CD4-positive, alpha-beta T cell treated with Interleukin-10 for 1 hour (primary cell): ENCODE data around the gene BSDC1.

Experiments used
- DNase-seq: peaks from one replicate; pipeline ENCODE4 v3.0.0-alpha.2; 2020

BSDC1 gene

DNA sequence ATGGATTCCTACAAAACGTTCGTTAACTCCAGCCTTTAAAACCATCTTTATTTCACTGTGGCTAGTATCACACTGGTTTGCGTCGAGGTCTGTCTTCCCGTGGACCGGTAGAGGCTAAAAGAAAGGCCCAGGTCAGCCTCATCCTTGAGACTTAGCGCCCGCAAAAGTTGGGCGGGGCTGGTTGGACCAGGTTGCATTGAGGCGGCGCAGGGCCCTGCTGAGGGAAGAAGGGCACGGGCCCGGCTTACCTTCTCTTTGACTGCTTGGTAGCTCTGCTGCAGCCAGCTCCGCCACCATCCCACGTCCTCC is 455 bp downstream of the BSDC1 start:
- DNase-seq, result peak; percentile 47

DNA sequence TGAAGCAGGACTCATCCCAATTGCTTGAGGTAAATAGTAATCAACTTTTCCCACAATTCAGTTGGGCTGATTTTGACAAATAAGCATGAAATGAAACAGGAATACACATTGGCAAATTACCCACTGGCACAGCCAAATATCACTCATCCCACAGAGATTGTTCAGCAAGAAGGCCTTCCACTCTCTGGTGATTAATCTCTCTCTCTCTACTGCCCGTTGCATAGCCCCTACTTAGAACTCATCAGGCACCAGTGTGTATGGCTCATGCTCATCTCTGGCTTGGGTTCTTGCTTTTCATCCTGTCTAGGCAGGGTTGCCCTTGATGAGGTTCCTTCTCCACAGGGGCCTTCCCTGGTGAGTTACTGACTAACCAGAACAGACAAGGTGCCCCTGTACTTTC is 1.1 kb downstream of the BSDC1 start:
- DNase-seq, result no peak

DNA sequence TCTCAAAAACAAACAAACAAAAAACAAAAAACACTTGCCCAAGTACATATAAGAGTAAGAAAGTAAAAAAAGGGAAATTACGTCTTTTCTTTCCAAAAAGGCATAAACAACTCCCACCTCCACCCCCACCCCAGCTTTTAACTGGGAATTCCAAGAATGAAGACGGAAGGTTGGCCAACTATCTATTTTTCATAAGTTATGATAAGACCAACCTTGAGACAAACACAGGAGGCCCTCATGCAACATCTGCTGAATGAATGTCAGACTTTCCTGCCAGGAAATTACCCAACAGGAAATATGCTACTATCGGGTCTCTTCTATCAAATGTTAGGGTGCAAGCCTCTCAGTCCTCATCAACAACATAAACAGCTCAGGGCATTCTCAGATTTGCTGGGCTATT is 1.9 kb downstream of the BSDC1 start:
- DNase-seq, result no peak

DNA sequence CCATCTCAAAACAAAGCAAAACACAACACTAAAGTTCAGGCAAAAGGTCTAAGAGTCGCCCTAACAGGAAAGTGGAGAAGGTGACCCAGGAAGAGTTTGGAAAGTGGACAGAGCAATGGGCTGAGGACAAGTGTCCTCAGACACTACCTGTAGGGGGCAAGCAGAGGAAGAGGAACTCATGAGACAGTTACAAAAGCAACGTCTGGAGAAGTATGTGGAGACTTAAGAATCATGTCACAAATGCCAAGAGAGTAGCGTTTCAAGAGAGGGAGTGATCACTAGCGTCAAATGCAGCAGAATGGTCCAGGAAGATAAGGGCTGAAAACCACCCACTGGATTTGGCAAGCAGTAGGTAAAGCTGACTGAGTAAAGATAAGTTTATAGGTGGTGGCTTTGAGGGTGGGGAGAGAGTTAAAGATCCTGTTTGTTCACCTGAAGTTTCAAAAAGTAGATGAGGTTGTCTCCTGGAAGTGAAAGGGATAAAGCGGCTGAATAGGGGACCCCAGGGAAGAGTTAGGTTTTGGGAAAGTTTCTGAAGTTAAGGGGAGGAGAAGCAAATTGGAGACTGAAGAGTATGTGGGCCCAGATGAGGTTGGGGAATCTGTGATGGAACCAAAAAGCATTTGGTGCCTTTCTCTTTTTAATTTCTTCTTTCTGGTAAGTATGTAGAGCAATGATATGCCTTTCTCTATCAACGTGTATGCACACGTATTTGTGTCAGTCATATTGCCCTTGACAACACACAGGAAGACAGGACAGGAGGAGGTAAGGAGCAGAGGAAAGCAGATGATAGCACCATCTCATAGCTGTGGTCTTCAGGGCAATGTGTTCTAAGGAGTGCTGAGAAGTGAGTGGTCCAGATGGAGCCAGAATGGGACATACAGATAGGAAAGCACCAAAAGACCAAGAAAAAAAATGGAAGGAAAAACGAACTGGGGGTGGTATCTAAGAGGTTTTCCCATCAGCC is 3.1 kb downstream of the BSDC1 start:
- DNase-seq, result no peak

DNA sequence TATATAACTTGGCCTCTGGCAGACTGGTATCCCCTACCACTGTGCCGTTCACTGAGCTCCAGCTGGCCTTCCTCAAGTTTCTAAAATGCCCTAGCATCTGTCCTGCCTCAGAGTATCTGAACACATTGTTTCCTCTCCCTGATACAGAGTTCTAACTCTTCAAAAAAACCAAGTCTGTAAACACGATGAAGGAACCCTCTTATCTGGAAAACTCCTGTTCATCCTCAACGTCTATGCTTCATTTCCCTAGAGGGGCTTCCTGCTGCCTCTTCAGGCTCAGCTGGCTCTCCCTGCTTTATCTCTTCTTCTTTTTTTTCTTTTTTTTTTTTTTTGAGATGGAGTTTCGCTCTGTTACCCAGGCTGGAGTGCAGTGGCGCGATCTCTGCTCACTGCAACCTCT is 5.6 kb downstream of the BSDC1 start:
- no peak for DNase-seq

DNA sequence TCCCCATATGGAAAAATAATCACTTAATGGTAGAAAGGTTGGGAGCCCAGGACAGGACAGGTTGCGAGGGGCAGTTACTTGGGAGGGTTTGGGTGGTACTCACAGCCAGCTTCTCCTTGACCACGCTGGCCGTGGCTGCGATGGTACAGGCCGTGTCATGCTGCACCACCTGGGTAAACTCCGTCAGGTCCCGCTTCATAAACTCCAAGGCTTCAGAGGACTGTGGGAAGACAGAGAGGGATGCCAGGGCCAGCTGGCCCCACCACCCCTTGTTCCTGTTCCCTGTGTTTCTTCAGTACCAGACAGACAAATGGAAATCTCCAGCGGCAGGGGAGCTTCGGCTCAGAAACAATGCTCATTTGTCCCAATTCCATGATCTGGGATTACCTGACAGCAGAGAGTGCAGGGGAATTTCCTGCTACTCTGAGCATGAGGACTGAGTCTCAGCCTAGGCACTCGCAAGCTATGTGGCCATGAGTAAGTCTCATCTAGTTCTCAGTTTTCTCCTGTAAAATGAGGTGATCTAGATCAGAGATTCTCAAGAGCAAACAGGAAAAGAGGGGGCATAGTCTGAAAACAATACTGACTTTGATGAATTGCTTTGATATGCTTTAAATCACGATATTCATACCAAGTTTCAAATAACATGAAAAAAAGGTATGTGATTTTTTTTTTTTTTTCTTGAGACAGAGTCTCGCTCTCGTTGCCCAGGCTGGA is 7.4 kb downstream of the BSDC1 start:
- DNase-seq, result no peak

DNA sequence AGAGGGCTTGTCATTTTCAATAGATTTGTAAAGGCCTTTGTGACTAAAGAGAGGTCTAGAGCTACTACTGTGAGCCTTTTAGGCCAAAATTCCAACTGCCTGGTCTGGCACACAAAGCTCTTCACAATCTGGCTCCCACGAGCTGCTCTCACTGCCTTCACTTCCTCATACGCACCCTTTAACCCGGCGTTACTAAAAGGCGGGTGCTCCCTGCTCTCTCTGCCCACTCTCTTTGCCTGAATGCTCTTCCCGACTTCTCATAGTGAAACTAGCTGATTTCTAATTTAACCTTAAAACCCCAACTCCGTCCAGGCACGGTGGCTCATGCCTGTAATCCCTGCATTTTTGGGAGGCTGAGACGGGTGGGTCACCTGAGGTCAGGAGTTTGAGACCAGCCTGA is 14.2 kb downstream of the BSDC1 start:
- DNase-seq, result no peak

DNA sequence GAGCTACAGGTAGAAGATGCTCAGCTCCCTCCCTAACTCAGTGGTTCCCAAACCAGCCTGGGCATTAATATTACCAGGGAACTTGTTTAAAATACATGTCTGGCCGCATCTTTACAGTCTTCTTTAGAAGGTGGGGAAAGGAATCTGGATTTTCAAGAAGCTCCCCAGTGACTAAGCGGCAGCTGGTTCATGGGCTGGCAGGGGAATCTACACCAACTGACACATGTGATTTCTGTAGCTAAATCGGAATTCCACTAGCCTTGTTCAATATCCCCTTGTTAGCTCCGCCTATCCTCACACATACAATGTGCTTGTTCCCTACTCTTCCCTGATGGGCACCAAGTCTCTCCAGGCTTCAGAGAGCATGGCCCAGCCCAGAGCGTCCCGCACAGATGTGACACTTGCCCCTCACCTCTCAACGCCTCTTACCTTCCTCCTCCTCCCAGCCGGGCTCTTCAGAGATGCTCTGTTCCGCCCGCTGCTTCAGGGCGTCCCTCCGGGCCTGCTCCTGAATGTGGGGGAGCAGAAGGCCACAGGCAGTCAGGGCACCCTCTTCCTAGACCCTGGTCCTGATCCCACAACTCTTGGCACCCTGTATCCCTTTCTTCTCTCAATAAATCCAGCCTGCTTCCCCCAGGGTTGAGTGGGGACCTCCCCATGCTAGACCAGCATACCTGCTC is 16.6 kb downstream of the BSDC1 start:
- no peak for DNase-seq

DNA sequence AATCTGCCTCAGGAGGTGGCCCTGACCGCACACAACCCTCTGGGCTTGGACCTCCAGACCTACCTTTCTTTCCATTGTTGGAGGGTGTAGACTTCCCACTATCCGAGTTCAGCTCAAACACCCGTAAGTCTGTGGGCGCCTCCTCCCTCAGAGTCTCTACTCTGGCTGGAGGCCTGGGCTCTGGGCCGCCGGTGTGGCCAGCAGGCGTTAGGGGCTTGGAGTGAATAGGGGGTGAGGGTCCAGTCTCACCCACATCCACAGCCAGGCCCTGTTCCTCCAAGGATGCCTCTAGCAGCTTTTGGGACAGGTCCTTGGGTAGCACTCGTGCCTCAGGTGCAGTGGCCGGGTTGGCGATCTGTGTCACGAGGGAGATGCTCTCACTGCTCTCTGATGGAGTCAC is 18.0 kb downstream of the BSDC1 start:
- DNase-seq, result no peak

DNA sequence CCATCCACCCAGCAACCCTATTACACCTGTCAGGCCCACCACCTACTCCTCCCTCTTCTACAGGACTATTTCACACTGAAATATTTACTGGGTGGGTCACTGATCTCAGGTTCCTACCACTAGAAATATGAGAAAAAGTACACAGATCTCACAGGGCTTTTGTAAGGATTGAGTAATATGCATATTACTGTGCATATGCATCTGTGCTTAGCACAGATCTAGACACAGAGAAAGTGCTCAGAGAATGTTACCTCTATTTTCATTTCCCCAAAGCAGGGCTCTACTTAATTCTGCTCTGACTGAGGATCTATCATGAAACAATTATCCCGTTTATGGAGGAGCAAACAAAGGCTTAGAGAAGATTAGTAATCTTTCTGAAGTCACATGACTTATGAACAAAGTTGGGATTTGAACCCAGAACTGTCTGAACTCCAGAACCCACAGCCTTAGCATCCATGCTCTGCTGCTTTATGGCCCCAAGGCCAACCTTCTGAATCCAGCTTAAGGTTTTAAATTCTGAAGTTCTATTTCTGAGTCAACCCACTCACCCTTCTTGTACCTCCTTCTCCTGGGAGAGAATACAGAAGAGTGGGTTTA is 20.1 kb downstream of the BSDC1 start:
- no peak for DNase-seq

DNA sequence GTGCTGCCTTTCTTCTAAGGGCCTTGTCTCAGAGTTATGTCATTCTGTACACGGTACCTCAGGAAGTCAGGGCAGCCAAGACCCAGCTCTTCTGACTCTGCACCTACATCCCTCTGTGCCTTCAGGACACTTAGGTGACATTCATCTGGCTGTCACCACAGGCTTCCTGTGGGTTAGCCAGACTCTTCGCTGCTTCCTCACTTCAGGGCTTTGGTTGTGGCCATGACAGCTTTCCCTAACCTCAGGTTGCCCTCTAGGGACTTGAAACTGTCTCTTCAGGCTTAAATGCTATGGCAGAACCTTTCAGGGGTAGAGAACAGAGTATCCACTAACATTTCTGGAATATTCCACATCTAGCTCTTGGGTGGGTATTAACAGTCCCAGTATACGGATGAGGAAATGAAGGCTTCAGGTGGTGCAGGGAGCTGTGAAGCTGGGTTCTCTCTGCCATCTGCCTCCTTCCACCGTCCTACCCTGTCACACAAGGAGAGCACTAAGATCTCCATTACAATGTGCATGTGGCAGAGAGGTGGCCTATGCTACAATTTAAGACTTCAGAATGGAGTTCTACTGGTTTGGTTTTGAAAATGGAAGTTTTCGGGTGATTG is 22.0 kb downstream of the BSDC1 start:
- DNase-seq, result peak; percentile 81

DNA sequence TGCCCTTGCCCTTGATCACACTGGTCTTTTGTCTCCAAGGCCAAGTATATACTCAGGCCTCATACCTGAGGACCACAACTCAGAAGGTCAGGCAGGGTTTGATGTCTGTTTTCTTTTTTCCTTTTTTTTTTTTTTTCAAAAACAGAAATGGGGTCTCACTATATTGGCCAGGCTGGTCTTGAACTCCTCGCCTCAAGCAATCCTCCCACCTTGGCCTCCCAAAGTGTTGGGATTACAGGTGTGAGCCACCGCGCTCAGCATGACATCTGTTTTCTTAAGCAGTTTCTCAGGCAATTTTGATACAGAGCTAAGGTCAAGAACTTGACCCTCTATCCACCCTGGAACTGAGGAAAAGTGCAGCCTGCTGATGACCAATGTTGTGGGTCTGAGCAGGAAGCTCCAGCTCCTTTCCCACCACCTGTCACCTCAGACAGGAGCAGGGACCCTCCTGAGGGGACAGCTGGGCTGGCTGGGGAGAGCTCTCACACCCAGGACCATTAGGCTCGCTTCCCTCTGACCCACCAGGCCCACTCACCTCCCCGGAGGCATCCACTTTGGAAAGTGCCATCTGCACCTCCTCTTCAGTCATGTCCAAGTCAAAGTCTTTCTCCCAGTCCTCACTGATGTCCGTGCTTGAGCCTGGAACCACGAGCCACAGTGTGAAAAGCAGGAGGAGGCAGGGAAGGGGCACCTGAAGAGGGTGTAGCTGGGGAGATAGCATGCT is 26.2 kb downstream of the BSDC1 start:
- no peak for DNase-seq

DNA sequence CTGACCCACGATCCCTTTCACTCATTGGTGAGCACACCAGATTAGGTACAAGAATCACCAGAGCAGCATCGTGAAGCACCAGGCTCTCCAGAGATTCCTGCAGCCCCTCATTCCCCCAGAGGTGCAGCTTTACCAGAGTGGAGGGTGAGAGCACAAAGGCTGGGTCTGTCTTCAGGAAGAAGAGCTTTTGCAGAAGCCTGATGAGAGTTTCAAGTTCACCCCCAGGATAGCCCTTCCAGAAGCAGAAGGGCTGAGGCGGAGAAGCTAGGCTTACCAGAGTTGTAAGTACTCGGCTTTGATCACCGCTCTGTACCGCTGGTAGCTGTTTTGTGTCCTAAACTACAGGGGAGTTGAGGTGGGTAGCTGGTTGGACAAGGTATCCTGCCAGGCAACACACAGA is 28.8 kb downstream of the BSDC1 start:
- no peak for DNase-seq

DNA sequence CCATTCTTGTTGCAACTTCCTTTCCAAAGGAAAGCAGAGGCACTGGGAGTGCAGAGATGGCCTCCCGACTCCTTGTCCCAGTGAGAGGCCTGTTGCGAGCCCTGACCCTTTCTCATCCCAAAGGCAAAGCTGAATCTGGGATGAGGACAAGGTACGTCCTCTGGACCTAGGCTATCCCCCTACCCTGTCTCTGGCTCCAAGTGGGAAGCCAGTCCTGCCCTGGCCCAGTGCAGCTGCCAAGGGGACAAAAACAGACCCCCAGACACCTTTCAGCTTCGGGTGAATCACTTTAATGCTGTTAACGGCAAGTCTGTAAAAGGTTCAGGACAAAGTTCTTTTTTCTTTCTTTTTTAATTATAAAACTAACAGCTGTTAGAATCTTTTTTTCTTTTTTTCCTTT is 29.4 kb downstream of the BSDC1 start:
- no peak for DNase-seq

DNA sequence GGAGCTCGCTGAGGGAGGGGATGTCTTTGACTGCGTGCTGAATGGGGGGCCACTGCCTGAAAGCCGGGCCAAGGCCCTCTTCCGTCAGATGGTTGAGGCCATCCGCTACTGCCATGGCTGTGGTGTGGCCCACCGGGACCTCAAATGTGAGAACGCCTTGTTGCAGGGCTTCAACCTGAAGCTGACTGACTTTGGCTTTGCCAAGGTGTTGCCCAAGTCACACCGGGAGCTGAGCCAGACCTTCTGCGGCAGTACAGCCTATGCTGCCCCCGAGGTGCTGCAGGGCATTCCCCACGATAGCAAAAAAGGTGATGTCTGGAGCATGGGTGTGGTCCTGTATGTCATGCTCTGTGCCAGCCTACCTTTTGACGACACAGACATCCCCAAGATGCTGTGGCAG is 30.5 kb downstream of the BSDC1 start:
- DNase-seq, result no peak

DNA sequence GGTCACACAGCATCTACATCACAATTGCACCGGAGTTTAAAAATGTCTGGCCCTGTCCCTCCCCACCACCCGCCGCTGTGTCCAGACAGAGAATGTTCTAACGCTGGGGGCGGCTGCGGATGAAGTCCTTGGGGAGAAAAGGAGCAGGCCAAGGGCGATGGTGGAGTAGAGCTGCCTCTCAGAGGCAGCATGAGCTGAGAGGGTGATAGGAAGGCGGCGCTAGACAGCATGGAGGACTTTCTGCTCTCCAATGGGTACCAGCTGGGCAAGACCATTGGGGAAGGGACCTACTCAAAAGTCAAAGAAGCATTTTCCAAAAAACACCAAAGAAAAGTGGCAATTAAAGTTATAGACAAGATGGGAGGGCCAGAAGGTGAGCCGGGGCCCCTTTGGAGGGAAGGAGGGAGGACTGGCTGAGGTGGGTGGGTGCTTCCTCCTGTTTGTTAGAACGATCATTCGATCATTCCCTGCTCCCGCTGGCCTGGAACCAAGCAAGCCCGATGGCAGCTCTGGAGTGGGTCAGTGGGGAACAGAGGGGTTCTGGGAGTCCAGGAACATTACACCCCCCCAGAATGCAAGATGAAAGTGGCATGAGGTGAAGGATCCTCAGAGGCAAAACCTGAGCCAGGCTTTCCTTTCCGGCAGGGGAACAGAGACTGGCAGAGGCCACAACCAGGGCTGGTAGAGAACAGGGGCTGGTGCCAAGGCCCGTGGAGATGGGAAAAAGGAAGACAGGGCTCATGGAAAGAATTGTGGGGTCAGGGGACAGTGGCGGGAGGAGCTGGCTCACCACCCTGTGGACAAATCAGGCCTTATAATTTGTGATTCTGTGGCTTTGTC is 31.5 kb downstream of the BSDC1 start, which contains the start of the genes FAM229A and TSSK3:
Gene FAM229A, minus strand, starts transcription at position 12 of the 840 bp plus-strand sequence. CDS start 394 bp downstream, outside the sequence.
Gene TSSK3, plus strand, starts transcription at position 66 of the 840 bp plus-strand sequence. Its CDS starts 163 bp downstream, at position 229.
- no peak for DNase-seq

DNA sequence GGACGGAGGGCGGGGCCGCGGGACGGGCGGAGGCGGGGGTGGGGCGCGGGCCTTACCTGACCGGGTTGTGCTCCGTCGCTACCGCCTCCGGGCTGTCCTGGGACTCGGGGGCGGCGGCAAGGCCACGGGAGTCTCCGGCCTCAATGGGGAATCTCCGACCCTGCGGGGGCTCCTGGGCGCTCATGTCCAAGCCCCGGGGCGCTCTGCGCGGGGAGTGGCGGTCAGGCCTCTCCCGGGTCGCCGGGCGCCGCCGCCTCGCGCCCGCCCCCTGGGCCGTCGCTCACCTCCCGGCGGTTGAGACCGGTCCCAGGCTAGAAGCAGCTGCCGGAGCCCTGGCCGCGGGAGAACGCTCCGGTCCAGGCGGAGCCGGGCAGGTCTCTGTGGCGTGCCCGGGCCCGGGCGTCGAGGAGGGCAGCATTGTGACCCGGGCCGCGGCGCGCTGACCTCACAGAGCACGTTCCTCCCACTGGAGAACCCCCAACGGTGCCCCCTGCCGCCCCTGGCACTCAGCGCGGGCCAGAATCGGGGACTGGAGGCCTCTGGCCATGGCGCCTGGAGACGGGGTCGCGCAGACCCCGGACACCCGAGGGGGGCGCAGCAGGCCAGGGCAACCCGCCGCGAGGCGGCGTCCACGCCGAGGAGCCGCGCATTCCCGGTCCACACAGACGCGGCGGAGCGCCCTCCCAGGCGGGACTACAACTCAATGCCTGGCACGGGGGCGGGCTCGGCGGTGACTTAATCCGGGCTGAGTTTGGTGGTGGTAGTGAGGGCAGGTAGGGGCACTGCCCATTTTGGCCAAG is 32.4 kb downstream of the BSDC1 start:
- peak; percentile 19 for DNase-seq

DNA sequence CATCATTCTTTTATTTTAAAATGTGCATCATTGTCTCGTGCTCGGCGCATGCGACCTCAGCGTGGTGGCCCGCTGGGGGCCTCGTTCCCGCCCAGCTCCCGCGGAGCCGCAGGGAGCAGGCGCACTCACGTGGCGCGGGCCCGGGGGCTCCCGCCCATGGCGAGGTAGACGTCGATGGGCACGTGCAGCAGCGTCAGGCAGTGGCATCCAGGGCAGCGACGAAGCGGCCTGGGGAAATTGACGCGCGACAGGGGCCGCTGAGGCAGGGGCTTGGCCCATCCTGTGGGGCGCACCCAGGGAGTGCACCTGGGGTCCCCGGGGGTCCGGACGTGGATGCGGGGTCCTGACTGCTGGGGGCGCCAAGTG is 33.0 kb downstream of the BSDC1 start:
- DNase-seq, result no peak

DNA sequence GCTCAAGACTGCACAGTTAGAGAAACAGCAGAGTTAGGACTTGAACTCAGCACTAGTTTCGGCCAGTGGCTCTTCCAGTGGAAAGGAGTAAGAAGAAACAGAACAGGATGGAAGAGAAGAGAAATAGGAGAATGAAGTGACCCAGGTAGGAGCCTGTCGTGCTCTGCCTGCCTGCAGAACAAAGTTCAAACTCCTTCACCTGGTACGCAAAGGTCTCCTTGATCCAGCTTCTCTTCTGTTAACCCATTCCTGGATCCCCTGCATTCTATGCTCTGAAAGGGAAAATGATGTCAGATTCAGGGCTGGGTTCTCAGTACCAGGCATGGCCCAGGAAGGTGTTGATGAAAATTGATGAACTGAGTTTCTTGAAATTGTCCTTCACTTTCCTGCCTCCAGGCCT is 35.8 kb downstream of the BSDC1 start:
- no peak for DNase-seq

DNA sequence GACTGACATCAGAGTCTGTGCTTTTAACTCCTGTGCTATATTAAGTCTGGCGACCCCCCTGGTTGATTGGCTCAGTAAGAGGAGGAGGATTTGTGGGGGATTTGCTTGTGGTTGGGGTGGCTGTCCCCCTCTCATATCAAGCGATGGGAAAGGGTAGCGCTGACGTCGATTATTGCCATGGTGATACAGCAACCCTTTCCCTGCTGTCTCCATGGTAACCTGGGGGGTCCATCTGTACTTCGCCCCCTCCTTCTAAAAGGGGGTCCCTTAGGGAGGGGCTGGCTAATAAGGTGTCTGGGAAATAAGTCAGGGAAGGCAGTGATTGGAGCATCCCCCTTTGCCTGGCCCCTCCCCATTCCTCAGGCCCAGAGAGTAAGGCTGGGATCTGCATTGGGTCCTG is 36.6 kb downstream of the BSDC1 start:
- DNase-seq, result no peak
